HG03457 (cell line): ENCODE data around the gene TBCD.

Experiments used
- ATAC-seq: cut with Tn5 transposase; IDR thresholded peaks from one replicate; pipeline ENCODE4 v1.9.1; 2021; ENCODE audit warnings: moderate number of reproducible peaks; ENCODE audit not compliant: unreplicated experiment

TBCD gene

GRCh38 chr17:82918508-82918907 lies 166.6 kb downstream of the TBCD start:
- ATAC-seq = no peak

DNA sequence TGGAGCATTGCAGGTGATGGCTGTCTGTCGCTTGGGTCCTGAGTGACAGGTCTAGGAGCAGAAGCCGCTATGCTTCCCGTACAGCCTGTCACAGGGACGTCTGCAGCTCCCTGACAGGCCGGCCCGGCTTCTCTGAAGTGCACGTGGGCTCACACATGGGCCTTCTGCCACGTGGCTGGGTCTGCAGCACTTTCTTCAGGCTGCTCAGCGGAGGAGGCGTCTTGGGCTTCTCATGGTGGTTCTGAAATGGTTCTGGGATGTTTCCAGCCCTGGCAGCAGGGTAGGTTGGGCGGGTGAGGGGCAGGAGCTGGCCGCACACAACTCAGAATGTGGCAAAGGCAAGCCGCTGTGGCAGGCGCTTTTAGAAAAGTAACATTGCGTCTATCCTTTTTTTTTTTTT lies 168.3 kb downstream of the TBCD start:
- no peak for ATAC-seq

GRCh38 chr17:82920715-82921114 lies 168.8 kb downstream of the TBCD start:
- no peak for ATAC-seq

DNA sequence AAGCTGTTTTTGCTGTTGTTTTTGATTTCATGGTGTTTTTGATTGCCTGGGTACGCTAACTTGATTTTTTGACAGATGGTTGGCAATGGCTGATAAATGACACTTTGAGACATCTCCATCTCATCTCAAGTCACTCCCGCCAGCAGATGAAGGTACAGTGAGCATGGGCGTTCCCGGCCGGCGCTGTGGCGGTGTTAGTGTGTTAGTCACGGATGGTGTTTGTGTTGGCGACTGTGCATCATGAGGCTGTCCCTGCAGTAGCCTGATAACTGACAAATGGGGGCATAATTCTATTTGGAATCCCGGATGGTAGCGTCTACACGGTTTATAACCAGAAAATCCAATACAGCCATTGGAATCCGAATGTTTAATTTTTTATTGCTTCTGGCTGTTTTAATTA lies 169.6 kb downstream of the TBCD start:
- no peak for ATAC-seq

DNA sequence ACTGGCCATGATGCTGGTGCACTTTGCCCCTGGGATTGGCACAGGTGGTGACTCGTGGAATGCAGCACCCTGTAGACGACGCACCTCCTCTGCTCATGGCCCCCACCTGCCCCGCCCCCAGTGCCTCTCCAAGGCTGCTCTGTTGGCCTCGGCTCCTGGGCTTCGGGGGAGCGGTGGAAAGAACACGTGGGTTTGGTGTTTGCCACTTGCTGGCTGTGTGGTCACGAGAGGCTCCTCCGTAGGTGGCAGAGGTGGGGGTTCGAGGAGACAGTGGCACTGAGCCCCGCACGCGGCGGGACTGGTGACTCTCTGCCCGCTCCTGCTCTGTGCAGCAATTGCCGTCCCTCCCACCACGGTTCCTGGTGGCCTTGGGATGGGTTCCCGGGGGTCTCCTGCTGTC lies 170.8 kb downstream of the TBCD start:
- no peak for ATAC-seq

- no peak for ATAC-seq
Observed at GRCh38 chr17:82923366-82924113, 171.7 kb downstream of the TBCD start.

DNA sequence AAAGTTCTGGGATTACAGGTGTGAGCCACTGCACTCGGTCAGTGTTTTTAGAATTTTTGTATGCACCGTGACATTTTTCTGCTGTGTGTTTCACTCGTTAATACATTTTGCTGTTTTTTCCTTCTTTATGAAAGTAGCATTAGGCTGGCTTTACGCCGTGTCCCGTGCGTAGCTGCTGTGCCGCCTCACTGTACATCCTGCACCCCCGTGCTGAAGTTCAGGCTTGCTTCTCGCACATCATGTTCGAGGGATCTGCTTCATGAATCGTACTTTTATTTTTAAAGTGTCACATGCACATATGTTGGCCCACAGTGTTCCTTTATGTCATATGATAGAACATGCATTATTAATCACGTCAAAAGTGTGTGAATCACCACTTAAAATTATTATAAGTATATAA lies 172.3 kb downstream of the TBCD start:
- no peak for ATAC-seq

DNA sequence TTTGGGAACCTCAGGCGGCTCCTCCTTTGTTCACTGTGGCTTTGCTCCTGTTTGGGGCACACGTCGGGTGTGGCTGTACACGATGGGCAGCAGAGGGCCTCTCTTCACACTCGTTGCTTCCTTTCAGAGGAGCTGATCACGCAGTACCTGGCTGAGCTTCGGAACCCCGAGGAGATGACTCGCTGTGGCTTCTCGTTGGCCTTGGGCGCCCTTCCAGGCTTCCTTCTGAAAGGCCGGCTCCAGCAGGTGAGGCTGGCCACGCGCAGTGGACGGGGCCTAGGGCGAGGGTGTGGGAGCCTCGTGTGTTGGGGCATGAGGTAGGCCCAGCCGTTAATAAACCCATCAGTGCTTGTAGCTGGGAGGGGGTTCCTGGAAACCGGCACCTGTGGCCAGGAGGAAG lies 172.9 kb downstream of the TBCD start:
- no peak for ATAC-seq

- ATAC-seq = no peak
Observed at GRCh38 chr17:82925336-82925735, 173.5 kb downstream of the TBCD start.

DNA sequence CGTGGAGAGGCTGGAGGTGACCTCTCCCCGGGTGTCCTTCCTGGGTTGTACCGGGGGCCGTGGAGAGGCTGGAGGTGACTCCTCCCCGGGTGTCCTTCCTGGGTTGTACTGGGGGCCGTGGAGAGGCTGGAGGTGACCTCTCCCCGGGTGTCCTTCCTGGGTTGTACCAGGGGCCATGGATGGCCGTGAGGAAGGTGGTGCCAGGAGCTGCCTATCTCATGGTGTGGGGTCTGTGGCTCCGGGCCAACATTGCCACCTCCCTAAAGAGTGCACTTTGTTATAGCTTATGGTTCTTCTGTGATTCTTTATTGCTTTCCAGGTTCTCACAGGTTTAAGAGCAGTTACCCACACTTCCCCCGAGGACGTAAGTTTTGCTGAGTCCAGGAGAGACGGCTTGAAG lies 174.2 kb downstream of the TBCD start:
- no peak for ATAC-seq

DNA sequence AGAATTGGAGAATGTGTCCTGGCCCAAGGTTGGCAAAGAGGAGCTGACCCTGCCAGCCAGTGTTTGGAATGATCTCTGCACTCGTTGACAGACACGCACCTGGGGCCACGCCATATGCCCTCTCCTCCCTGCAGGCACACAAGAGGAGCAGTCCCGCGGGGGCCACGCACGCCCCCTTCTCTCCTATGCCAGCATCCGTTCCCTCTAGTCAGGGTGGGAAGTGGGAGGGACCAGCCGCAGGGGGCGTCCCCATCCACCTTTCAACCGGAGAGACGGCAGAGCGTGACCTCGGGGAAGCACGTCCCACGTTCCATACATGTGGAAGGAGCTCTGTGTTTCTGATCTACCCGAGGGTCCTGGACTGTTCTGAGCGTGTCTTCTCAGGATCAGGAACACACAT lies 174.9 kb downstream of the TBCD start:
- no peak for ATAC-seq

- no peak for ATAC-seq
Observed at GRCh38 chr17:82927311-82927660, 175.4 kb downstream of the TBCD start.

GRCh38 chr17:82927661-82928601 lies 176.1 kb downstream of the TBCD start:
- no peak for ATAC-seq

DNA sequence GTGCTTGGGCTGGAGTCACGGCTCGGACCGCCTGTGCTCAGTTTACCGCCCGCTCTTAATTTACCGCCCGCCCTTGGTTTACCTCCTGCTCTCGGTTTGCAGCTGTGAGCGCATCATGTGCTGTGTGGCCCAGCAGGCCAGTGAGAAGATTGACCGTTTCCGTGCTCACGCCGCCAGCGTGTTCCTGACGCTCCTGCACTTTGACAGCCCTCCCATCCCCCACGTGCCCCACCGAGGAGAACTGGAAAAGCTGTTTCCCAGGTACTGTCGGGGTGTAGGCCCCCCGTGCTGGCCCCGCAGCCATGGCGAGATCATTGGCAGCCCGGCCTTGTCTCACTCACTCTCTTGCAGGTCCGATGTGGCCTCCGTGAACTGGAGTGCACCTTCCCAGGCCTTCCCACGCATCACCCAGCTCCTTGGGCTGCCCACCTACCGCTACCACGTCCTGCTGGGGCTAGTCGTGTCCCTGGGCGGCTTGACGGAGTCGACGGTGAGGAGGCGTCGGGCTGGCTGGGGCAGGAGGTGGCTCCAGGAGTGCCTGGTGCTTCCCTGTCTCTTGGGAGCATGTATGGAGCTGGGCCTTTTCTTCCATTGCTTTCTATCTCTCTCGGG lies 177.3 kb downstream of the TBCD start:
- no peak for ATAC-seq

- no peak for ATAC-seq
Observed at GRCh38 chr17:82929676-82930042, 177.8 kb downstream of the TBCD start.

DNA sequence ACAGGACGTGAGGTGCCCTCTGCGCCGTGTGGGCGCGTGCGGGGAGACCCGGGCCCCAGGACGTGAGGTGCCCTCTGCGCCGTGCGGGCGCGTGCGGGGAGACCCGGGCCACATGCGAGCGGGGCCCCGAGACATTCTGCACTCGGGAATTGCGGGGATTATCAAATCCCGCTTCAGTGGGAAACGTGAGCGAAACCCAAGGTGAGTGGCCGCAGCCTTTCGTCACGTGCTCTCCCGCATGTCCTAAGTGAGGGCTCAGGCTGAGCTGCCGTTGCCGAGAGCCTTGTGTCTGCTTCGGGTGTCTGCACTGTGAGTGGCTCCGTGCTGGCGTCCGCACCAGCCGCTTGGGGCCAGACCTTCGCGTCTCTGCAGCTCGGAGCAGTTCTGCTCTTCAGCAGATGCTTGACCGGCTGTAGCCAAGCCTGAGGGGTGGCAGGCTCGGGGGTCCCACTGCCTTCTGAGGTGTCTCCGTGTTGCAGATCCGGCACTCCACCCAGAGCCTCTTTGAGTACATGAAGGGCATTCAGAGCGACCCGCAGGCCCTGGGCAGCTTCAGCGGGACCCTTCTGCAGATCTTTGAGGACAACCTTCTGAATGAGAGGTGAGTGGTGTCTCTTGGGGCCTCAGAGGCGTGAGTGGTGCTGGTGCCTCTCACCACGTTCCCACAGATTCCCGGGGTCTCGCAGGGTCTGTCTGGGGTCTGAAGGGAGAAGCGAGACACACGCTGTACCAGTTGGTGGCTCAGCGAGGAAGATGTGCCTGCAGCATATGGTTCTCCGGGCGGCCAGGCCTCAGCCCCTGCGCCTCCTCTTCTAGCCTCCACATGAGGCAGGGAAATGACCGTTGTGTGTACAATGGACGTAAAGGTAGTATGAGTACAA lies 178.4 kb downstream of the TBCD start:
- no peak for ATAC-seq

- no peak for ATAC-seq
Observed at GRCh38 chr17:82930924-82931698, 179.2 kb downstream of the TBCD start.

DNA sequence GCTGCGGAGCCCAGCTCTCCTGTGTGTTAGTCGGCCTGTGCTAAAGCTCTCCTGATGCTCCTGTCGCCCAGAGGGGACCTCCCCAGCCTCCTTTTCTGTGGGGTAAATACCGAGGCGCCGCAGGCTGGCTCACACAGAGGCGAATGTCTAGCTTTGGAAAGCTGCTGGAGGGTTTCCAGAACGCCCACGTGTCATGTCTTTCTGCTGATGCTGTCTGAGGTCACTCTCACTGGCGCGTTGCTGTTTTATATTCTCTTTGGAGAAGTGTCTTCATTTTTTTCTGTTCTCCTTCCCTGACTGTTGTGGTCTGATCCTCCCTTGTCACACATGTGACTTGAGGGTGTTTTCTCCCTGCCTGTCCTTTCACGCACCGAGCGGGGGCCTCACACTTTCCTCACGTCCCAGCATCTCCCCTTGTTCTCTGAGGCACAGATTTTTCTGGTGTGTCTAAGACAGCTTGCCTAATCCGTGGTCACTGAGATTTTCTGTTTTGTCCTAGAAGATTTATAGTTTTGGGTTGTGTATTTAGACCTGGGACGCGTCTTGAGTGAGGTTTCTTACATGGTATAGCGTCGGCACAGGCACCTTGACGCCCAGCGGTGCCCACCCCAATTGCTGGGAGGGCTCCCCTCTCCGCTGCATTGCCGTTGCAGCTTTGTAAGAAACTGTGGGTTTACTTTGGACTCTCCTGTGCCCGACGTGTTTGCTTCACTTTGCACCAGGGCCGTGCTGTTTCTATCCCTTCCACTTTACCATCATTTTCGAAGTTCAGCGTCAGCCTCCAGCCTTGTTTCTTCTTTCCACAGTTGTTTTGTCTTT lies 180.0 kb downstream of the TBCD start:
- ATAC-seq = no peak
